GM21619 (cell line): ENCODE measurements around the gene CDH5.

Experiments used
- ATAC-seq: cut with Tn5 transposase; IDR thresholded peaks from one replicate; pipeline ENCODE4 v1.9.1; 2021; ENCODE audit not compliant: unreplicated experiment

Gene CDH5

DNA sequence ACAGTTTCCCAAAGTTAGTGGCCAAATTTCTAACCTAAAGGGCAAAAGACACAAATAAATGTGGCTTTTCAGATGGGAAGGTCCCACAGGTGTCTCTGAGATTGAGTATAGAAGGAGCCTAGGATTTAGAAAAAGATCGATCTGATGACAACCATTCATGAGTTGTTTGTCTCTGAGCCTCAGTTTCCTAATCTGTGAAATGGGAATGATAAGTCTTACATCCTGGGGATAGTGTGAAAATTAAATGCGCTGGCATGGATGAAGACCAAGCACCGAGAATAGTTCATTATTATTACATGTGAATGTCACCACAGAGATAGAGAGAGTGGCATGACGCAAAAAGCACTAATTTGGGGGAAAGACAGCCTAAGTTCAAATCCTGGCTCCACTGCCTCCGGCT, 7.2 kb downstream of the CDH5 start:
- ATAC-seq, result no peak

DNA sequence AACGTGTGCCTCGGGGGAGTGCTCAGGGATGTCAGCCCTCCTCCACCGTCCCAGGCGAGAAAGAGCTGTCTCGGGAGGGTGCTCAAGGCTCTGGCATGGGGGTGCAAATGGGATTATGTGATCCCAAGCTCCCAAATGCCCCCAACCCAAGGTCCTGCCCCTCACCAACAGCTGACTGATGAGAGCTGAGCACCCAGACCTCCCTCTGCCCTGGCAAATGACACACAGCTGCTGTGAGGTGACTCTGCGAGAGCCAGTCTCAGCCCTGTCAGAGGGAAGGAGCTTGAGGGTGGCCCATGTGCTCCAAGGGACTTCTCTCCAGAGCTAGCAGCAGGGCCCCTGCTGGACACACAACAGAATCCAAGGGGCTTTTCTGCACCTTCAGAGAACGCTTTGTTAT, 7.7 kb downstream of the CDH5 start:
- no peak for ATAC-seq

DNA sequence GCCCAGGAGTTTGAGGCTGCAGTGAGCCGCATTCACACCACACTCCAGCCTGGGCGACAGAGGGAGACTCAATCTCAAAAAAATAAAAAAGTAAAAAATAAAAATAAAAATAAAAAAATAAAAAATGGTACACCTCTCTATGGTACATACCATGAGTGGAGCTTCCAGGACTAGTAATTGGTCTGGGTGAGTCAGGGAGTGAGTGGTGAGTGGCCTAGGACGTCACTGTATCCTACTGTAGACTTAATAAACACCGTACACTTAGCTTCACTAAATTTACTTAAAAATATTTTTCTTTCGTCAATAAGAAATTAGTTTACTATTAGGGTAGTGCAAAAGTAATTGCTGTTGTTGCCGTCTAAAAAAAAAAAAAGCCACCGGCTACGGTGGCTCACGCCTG, 9.0 kb downstream of the CDH5 start:
- no peak for ATAC-seq

DNA sequence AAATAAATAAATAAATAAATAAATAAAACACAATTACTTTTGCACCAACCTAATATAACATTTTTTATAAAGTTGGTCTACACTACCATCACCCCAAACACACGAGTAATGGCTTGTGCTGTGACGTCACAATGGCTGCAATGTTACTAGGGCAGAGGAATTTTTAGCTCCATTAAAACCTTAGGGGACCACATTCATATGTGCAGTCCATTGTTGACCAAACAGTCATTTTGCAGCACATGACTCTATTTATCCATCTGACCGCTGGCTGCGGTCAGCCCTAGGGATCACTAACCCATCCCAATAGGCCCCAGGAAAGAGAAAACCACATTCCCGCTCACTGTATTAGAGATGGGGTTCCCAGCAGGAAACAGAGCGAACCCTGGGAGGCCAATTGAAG, 9.6 kb downstream of the CDH5 start:
- no peak for ATAC-seq

DNA sequence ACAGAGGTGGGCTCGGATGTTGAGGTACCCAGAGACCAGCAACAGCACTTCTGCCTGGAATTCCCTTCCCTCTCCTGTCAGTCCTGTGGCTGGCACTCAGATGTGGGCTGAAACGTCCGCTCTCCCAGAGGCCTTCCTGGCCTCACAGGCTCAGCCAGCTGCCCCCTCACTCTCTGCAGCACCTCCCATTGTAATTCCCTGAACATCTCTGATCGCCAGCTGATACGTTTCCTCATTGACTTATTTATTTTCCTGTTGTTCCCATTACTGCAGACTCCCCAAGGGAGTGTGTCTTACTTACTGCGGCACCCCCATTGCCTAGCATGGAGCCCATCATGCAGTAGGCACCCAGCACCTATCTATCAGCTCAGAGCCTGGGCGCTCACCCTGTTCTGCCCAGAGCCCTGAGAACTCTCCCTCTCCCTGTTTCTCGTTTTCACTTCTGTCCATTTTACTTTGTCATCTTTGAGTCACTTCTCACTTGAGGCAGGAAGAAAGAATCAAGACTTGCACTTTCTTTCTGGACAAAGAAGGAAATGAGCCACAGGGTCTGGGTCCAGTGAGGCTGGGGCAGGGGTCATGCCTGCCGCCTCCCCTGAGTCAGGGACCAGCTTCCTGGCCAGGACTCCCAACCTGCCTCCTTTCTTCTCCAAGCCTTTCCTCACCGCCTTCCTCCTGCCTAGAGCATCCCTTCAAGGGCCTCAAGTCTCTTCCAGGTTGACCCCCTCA, 10.2 kb downstream of the CDH5 start:
- no peak for ATAC-seq

DNA sequence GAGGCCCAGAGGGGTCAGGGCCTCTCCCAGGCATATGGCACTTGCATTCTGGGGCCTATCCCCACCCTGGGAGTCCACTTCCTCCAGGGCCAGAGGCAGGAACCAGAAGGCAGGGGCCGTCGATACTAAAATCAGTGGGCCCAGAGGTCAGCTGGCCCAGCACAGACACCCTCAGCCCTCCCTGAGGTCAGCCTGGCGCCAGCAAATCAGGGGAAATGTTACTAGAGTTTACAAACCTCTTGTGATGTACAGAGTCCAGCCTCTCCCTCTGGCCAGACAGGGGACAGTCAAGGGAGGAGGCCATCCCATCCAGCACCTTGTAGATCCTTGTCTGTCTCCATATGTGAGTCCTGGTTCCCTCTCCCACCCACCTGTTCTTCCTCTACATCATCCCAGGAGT, 10.8 kb downstream of the CDH5 start:
- no peak for ATAC-seq

DNA sequence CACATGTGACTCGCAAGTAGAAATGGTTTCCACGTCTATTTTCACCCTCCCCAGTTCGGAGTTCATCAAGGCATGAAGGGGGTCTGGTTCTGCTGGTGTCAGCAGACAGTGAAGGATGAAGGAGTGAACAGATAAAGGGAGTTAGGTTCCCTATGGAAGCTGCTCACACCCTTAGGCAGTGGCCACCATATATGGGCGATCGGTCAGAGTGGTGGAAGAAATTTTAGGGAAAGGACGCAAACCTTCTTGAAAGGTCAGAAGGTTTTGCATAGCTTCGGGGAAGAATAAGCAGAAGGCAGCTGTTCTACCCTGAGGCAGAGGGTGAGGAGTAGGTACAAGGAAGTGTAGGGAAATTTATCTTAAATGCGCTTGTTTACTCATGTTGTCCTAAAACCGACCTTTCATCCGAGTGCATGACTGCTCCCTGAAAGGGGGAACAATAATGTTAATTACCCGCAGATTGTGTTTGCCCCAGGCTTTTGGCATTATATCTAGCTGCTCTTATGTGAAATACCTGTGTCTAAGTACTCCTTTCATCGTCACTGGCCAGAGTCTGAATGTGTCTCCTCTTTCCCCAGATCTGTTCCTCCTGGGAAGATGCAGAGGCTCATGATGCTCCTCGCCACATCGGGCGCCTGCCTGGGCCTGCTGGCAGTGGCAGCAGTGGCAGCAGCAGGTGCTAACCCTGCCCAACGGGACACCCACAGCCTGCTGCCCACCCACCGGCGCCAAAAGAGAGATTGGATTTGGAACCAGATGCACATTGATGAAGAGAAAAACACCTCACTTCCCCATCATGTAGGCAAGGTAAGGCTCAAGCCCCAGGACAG, 12.5 kb downstream of the CDH5 start:
- ATAC-seq, result no peak

DNA sequence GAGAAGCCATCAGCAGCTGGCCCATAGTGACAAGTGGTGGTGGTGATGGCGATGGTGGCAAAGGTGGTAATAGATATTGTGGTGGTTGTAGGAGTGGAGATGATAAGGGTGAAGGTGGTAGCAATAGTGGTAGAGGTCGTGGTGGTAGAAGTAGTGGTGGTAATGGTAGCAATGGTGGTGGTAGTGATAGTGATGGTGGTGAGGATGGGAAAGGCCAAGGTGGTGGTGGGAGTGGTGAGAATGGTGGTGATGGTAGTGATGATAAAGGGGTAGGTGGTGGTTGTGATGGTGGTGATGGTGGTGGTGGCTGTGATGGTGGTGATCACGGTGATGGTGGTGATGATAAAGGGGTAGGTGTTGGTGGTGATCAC, 13.1 kb downstream of the CDH5 start:
- no peak for ATAC-seq

DNA sequence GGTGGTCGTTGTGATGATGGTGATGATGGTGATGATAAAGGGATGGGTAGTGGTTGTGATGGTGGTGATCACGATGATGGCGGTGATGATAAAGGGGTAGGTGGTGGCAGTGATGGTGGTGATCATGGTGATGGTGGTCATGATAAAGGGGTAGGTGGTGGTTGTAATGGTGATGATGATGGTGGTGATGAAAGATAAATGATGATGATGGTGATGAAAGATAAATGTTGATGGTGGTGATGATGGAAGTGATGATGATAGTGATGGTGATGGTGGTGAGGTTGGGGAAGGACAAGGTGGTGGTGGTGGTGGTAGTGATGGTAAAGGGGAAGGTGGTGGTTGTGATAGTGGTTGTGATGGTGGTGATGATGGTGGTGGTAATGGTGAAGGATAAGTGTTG, 13.9 kb downstream of the CDH5 start:
- no peak for ATAC-seq

DNA sequence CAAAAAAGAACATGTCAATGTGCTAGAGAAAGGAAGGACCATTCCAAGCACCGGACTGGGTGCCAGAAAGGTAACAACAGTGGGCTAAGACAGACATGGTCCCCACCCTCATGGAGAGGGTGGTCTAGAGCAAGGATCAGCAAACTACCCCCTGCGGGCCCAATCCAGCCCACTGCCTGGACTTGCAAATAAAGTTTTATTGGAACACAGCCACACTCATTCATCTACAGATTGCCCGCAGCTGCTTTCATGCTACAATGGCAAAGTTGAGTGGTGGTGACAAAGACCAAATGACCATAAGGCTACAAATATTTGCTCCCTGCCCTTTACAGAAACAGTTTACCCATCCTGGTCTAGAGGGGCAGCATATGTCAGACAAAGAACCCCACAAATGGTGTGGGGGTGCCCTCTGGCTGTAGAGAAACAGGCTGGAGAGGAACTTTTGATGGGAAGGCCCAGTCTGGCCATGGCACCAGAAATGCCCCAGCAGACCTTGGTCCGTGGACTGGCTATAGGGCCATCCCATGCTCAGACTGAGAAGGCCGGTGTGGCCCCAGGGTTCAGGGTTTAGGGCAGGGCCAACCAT, 15.2 kb downstream of the CDH5 start:
- ATAC-seq, result no peak

DNA sequence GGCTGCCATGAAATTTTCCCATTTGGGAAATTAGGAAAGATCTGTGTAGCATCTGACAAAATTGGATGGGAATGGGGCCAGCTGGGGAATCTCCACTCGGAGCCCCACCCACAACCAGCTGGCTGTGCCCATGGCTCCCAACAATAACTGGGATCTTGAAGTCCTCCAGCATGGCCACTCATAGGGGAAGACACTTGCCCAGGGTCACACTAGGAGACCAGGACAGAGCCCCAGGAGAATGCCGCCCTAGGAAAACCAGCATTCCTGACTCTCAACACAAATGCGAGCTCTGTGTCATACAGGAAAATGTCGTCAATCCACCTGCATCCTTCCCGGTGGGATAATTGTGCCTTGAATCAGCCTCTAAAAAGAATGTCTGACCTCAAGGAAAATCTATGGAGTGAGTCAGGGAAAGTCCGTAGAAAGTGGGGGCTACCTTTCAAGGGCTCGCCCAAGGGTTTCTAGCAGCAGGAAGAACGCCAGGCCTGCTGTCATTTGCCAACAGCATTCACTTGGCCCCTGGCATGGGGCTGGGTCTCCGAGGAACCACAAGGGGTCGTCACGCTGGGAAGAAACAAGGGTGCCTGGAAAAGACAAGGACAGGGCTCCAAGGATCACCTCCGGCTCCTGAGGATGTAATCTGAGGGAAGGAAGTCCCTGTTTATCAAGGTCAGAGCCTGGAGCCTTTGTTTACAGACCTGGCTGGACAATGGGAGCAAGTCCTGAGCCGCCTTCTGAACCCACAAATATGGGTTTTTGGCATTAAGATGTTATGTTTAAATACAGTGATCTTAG, 15.9 kb downstream of the CDH5 start:
- ATAC-seq, result no peak

DNA sequence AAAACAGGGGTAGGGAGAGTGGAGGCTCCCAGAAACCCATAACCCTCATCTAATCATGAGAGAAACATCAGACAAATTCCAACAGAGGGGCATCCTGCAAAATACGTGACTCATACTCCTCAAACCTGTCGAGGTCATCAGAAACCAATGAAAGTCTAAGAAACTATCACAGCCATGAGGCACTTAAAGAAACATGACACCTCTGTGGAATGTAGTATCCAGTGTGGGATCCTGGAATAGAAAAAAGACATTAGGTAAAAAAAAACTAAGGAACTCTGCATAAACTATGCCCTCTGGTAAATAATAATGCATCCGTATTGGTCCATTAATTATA, 16.4 kb downstream of the CDH5 start:
- ATAC-seq, result no peak

DNA sequence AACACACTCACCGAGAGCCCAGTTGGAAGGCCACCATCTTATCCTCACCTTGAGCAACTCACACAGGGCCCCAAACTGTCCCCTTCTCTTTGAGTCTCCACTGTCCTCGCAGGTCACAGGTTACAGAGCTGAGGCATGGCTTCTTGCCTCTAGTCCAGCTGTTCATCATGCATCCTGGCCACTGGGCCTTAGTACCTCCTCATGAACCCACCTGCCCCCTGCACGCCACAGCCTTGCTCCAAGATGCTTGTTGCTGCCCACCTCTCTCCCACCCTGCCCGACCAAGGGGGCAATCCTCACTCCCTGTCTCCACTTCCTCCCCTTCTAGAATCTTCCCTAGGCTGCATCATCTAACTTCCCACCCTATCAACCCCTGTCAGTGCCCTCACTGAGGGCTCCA, 17.1 kb downstream of the CDH5 start:
- ATAC-seq, result no peak

DNA sequence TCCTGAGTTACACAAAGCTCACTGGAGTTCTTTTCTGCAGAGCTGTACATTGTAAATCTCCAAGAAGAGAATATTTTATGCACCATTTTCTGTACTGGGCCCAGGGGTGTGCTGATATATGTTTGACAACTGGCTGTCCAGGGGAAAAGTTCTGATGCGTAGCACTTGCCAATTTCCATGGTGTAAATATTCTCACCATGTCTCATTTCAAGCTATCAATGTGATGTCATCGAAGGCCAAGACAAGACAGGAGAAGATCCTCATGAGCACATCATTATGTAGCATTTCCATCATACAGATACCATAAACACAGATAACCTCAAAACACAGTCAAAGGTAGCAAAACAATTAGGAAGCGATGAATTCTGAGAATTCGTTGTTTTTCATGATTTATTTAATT, 18.9 kb downstream of the CDH5 start:
- ATAC-seq, result no peak

DNA sequence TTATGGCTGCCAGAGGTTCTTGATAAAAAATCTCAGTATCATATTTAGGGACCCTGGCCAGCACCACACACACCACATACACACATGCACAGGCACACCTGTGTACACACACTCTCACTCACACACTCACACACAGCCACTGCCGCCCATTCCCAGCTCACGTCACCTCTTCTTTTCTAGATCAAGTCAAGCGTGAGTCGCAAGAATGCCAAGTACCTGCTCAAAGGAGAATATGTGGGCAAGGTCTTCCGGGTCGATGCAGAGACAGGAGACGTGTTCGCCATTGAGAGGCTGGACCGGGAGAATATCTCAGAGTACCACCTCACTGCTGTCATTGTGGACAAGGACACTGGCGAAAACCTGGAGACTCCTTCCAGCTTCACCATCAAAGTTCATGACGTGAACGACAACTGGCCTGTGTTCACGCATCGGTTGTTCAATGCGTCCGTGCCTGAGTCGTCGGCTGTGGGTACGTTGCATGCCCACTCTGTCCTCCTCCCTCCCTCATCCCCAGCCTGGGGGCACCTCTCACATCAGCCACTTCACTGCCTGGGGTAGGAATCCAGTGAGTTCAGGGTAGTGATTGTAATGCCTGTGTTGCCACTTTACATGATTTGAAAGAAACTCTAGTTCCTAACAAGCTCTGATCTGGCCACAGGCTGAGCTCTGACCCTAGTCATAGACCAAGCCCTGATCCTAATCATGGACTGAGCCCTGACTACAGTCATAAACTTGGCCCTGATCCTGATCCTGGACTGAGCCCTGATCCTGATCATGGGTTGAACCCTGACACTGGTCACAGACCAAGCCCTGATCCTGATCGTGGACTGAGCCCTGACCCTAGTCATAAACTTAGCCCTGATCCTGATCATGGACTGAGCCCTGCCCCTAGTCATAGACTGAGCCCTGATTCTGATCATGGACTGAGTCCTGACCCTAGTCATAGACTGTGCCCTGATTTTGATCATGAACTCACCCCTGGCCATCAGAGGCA, 20.4 kb downstream of the CDH5 start:
- ATAC-seq, result no peak

DNA sequence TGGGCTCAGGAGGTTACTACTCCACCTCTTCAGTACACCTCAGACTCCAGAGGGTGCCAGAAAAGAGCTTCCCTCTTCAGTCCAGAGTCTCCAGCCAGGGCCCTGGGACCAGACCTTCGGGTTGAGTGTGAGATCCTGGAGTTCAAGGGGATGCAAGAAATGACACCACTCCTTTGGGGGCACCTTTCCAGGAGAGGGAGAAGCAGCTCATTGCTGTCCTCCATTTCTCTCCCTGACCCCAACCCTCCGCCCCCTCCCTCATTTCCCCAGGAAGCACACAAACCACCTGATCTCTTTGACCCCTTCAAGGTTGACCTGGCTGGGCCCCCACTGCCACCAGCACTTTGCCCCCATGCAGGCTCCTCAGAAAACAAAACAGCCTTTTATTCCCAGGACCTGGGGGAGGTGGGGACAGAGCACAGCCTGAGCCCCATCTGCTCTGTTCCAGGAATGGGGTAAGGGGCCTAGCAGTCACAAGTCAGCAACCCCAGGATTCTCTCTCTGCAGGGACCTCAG, 21.4 kb downstream of the CDH5 start:
- no peak for ATAC-seq

DNA sequence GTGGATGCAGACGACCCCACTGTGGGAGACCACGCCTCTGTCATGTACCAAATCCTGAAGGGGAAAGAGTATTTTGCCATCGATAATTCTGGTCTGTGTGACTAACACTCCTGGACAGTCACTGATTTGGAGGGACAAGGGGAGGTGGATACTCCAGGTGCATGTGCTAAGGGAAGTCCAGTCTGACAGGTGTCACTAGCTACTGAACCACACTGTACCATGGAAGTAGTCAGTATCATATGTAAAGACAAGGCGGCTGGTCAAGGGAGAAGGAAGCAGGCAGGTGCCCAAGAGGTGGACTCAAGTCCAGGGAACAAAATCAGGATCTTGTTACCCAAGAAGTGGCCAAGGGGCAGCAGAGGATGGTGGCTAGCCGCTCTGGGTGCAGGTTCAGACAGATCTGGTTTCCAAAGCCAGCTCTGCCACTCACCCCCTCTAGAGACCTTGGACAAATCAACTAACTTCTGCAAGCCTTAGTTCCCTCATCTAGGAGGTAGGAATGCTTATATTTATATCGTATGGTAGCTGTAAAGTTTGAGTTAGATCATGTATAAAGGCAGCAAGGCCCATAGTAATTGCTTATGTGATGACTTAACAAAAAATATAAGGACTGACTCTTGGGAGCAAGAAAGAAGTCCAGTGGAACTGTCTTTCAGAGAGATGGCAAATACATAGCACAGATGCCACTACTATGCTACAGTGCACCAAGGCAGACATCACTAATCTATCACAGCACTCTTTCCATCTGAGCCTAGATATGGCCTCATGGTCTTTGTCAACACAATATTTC, 22.1 kb downstream of the CDH5 start:
- ATAC-seq, result no peak

DNA sequence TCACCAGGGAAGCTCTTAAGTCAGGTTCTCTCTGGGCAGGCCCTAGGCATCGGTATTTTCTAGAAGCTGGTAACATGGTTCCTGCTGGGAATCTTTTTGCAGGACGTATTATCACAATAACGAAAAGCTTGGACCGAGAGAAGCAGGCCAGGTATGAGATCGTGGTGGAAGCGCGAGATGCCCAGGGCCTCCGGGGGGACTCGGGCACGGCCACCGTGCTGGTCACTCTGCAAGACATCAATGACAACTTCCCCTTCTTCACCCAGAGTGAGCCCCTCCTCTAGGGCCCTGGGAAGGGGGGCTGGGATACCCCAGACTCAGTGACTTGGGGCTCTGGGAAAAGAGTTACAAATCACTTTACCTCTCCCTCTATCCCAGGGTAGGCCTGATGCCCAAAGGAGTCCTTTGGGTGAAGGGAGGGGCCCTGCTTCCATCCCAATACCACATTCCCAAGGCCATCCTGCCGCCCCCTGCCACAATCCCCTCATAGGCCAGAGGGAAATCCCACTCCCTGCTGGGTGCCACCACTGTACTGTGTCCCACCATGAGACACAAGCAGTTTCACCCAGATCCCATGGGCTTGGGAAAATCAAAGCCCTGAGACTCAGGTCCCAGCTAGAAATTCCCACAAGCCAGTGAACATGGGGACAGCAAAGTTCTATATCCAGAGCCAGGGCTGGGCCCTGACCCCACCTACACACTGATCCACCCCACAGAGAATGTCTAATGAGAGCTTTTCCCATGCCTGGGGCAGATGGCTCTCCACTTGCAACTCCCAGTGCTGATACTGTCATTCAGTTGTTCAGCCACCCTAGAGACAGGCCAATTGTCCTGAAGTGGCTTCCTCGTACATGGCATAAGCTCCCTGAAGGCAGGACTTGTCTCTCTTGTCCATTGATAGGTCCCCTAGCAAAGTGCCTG, 23.0 kb downstream of the CDH5 start:
- no peak for ATAC-seq
